HepG2 (cell line): ENCODE data around the gene WDR18. TPM values are rescaled to one million over a fixed set of nuclear protein-coding genes. Genes with fewer than 3 reads are reported as not detected.

ENCODE experiments used
- AKAP8 ChIP-seq: sonication (generic); formaldehyde crosslinking; IDR thresholded peaks from 2 replicates; pipeline ENCODE4 v1.5.1; 2020; ENCODE audit warnings: mild to moderate bottlenecking, missing genetic modification reagents
- ARID4A ChIP-seq: sonication (generic); formaldehyde crosslinking; IDR thresholded peaks from 2 replicates; pipeline ENCODE4 v1.5.0; 2020; ENCODE audit warnings: mild to moderate bottlenecking, missing genetic modification reagents, borderline replicate concordance
- CREB3 ChIP-seq: sonication (generic); formaldehyde crosslinking; IDR thresholded peaks from 2 replicates; pipeline ENCODE4 v1.5.0; 2020; ENCODE audit warnings: missing genetic modification reagents
- DDIT3 ChIP-seq: sonication (generic); formaldehyde crosslinking; IDR thresholded peaks from 2 replicates; pipeline ENCODE4 v1.4.0; 2020; ENCODE audit warnings: mild to moderate bottlenecking, missing genetic modification reagents
- DRAP1 ChIP-seq: IDR thresholded peaks from 2 replicates; pipeline ENCODE4 v1.6.1; 2016; ENCODE audit warnings: missing genetic modification reagents, missing compliant biosample characterization
- GMEB2 ChIP-seq: IDR thresholded peaks from 2 replicates; pipeline ENCODE4 v1.6.1; 2016; ENCODE audit warnings: missing biosample characterization, missing genetic modification reagents, low read depth
- LCORL ChIP-seq, 2 experiments: fragments of 450-650 bp in 1 of 2; sonication (generic) in 1 of 2; formaldehyde crosslinking in 1 of 2; IDR thresholded peaks; 2 replicates each; pipeline versions ENCODE4 v1.5.0 to v1.6.1; 2017 to 2020; ENCODE audit warnings: antibody characterized with exemption in 1 of 2, missing genetic modification reagents in 1 of 2
- MTF1 ChIP-seq: sonication (generic); formaldehyde crosslinking; IDR thresholded peaks from 2 replicates; pipeline ENCODE4 v1.5.0; 2020; ENCODE audit warnings: missing genetic modification reagents
- MYNN ChIP-seq: sonication (generic); formaldehyde crosslinking; IDR thresholded peaks from 2 replicates; pipeline ENCODE4 v1.4.0; 2020; ENCODE audit warnings: mild to moderate bottlenecking, low read depth, missing genetic modification reagents
- NFATC3 ChIP-seq: sonication (generic); formaldehyde crosslinking; IDR thresholded peaks from 2 replicates; pipeline ENCODE4 v1.5.1; 2020; ENCODE audit warnings: mild to moderate bottlenecking, missing genetic modification reagents
- PATZ1 ChIP-seq: sonication (generic); formaldehyde crosslinking; IDR thresholded peaks from 2 replicates; pipeline ENCODE4 v1.4.0; 2020; ENCODE audit warnings: missing genetic modification reagents
- SIN3A ChIP-seq: IDR thresholded peaks from 2 replicates; pipeline ENCODE4 v1.6.1; 2011; ENCODE audit warnings: low read depth, mild to moderate bottlenecking, control low read depth, low read length, borderline replicate concordance
- SUZ12 ChIP-seq: fragments of 150-350 bp; IDR thresholded peaks from 2 replicates; pipeline ENCODE4 v1.6.1; 2014; ENCODE audit warnings: low read depth, low read length
- TEF ChIP-seq: sonication (generic); formaldehyde crosslinking; IDR thresholded peaks from 2 replicates; pipeline ENCODE4 v1.5.0; 2020; ENCODE audit warnings: missing genetic modification reagents
- ZMAT5 ChIP-seq: sonication (generic); formaldehyde crosslinking; IDR thresholded peaks from 2 replicates; pipeline ENCODE4 v1.5.0; 2020; ENCODE audit warnings: mild to moderate bottlenecking, low read depth, missing genetic modification reagents, borderline replicate concordance
- ZMYM3 ChIP-seq: sonication (generic); formaldehyde crosslinking; IDR thresholded peaks from 2 replicates; pipeline ENCODE4 v1.5.1; 2020; ENCODE audit warnings: mild to moderate bottlenecking, missing genetic modification reagents
- ZNF143 ChIP-seq: sonication (generic); formaldehyde crosslinking; IDR thresholded peaks from 2 replicates; pipeline ENCODE4 v1.4.0; 2020; ENCODE audit warnings: missing genetic modification reagents
- ZNF598 ChIP-seq: sonication (generic); formaldehyde crosslinking; IDR thresholded peaks from 2 replicates; pipeline ENCODE4 v1.5.1; 2020; ENCODE audit warnings: mild to moderate bottlenecking, missing genetic modification reagents, borderline replicate concordance
- ZNF777 ChIP-seq: sonication (generic); formaldehyde crosslinking; IDR thresholded peaks from 2 replicates; pipeline ENCODE4 v1.4.0; 2020; ENCODE audit warnings: missing genetic modification reagents
- ZNF878 ChIP-seq: sonication (generic); formaldehyde crosslinking; IDR thresholded peaks from 2 replicates; pipeline ENCODE4 v1.8.1; 2023; ENCODE audit warnings: mild to moderate bottlenecking, missing genetic modification reagents, moderate library complexity
- polyA plus RNA-seq, 8 experiments: library from polyadenylated mRNA; depleted of rRNA in 3 of 8; stranded (reverse) in 7 of 8; unstranded in 1 of 8; fragments of >200 nt; fragmentation: Illumina TruSeq in 4 of 8; extraction: Trizol in 4 of 8; gene quantifications; 2 replicates each; pipeline versions ENCODE4 v1.2.1 to v1.2.3, GENCODE V29; 2011 to 2016; ENCODE audit warnings: low read depth in 4 of 8, missing spikeins in 1 of 8, mixed read lengths in 1 of 8; ENCODE audit not compliant: insufficient read depth in 1 of 8
- total RNA-seq, 5 experiments: library from RNA; depleted of rRNA; stranded (reverse); fragments of >200 nt; fragmentation: Illumina TruSeq; extraction: Trizol; gene quantifications; 2 replicates each; pipeline ENCODE4 v1.2.3, GENCODE V29; 2016; ENCODE audit warnings: low read depth in 1 of 5

Gene WDR18
- total and polyA plus RNA-seq, 2 of the 13 experiments (the other 11 are each of a cell fraction or from before 2014, with no cell fraction given), result 36.4 to 47.6 TPM

GRCh38 chr19:1000095-1000494 is 15.9 kb downstream of the WDR18 start, which contains the start of gene GRIN3B (continued):
- no peak for TF ChIP-seq ZNF143 (CRISPR knock-in tag)
- no peak for TF ChIP-seq DRAP1
- peak; percentile 10; the same call in 1 of the 2 replicates for TF ChIP-seq ZNF777 (CRISPR knock-in tag)
- TF ChIP-seq LCORL (IDR thresholded peaks at IDR 0.05), result no peak
- TF ChIP-seq LCORL (CRISPR knock-in tag; IDR thresholded peaks at IDR 0.05), result peak; percentile 64
- TF ChIP-seq MYNN (CRISPR knock-in tag), result no peak
- TF ChIP-seq GMEB2 (CRISPR knock-in tag), result no peak
- no peak for TF ChIP-seq DDIT3 (CRISPR knock-in tag)
- TF ChIP-seq ARID4A (CRISPR knock-in tag), result peak; percentile 69; the same call in 1 of the 2 replicates
- TF ChIP-seq TEF, result no peak
- TF ChIP-seq ZNF878 (CRISPR knock-in tag), result no peak
- TF ChIP-seq CREB3 (CRISPR knock-in tag), result no peak
- TF ChIP-seq SIN3A, result peak; percentile 34; the same call in 1 of the 2 replicates
- TF ChIP-seq SUZ12, result no peak
- peak; percentile 85 for TF ChIP-seq PATZ1 (CRISPR knock-in tag)
- TF ChIP-seq NFATC3 (CRISPR knock-in tag), result no peak
- no peak for TF ChIP-seq AKAP8 (CRISPR knock-in tag)
- no peak for TF ChIP-seq ZNF598 (CRISPR knock-in tag)
- no peak for TF ChIP-seq ZMAT5
- TF ChIP-seq MTF1, result no peak
- TF ChIP-seq ZMYM3 (CRISPR knock-in tag), result no peak; the same call in 1 of the 2 replicates
